Ectodermal cell (in vitro differentiated cells): ENCODE measurements around the gene P2RY8.
"Not testable (repeated sequence)": the region's sequence is repeated elsewhere in the genome, so short reads cannot be mapped to it uniquely, and the experiment has no call there.

Experiments used
- H3K27ac ChIP-seq: 2 replicates; pipeline ENCODE4 v1.7.0; 2013; ENCODE audit warnings: mild to moderate bottlenecking, low read depth, low read length; ENCODE audit not compliant: insufficient read depth, poor library complexity, severe bottlenecking
- H3K27me3 ChIP-seq: 2 replicates; pipeline ENCODE4 v1.7.0; 2013; ENCODE audit warnings: mild to moderate bottlenecking, low read length; ENCODE audit not compliant: insufficient read depth, control insufficient read depth, poor library complexity, severe bottlenecking
- H3K36me3 ChIP-seq: one replicate; pipeline ENCODE4 v1.7.0; 2013; ENCODE audit warnings: low read length; ENCODE audit not compliant: control insufficient read depth, insufficient read depth
- H3K4me1 ChIP-seq: one replicate; pipeline ENCODE4 v1.7.0; 2013; ENCODE audit warnings: low read length; ENCODE audit not compliant: control insufficient read depth, insufficient read depth
- H3K4me3 ChIP-seq: 2 replicates; pipeline ENCODE4 v1.7.0; 2013; ENCODE audit warnings: low read depth, low read length, control low read depth; ENCODE audit not compliant: insufficient read depth
- H3K9me3 ChIP-seq: 2 replicates; pipeline ENCODE4 v1.7.0; 2013; ENCODE audit warnings: mild to moderate bottlenecking, low read length, moderate library complexity; ENCODE audit not compliant: control insufficient read depth
- WGBS, 2 experiments: methylation state at CpG; one replicate each; pipeline ENCODE4 v1.1.7; 2013; ENCODE audit warnings: missing lambda C conversion rate in 2 of 2; 5-methylcytosine and 5-hydroxymethylcytosine counted together

Gene P2RY8

DNA sequence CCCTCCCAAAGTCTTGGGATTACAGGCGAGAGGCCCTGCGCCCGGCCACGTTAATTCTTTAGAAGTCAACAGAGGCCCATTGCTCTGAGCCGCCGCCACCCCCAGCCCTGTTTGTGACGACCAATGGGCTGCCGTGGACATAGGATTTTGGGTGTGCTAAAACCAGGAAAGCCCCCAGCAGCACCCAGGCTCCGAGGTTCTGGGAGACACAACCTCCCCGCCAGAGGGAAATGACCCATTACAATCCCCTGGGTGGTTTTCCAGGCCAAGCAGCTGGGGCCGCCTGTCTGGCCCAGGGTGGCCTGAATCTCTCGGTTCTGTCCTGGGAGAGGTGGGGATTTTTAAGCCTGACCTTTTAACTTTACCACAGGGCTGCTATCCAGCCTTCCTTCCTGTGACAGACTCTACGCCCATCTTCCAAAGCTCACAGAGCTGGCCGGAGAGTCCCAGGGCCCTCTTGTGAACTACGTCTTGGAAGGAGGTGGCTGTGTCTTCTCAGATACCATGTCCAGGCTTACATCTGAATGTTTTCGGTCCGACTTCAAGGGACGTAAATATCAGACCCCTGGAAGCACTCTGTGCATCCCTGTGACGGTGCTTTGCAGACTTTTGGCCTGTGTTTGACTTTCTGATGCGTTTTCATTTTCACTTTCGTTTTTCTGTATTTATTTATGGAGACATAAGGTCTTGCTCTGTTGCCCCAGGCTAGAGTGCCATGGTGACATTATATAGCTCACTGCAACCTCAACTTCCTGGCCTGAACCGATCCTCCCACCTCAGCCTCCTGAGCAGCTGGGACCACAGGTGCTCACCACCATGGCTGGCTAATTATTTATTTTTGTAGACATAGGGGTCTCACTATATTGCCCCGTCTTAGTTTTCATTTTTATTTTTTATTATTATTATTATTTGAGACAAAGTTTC lies 36.0 kb downstream of the P2RY8 start:
- no peak overlapping the region for H3K27ac ChIP-seq
- WGBS, 2 experiments, result 92 to 94% methylated on average over 22 of the region's 23 CpGs
- no peaks in the 10 kb centered on the region for H3K4me1 ChIP-seq
- no peaks in the 10 kb centered on the region for H3K27me3 ChIP-seq
- H3K36me3 ChIP-seq, result no peaks in the 10 kb centered on the region
- no peak overlapping the region for H3K4me3 ChIP-seq
- no peaks in the 10 kb centered on the region for H3K9me3 ChIP-seq

- H3K27me3 ChIP-seq, result no peaks in the 10 kb centered on the region
- no peak overlapping the region for H3K4me3 ChIP-seq
- H3K36me3 ChIP-seq, result no peaks in the 10 kb centered on the region
- no peak overlapping the region for H3K27ac ChIP-seq
- no peaks in the 10 kb centered on the region for H3K9me3 ChIP-seq
- H3K4me1 ChIP-seq, result peaks cover 8% of the 10 kb centered on the region
- 88% methylated on average over 12 of the region's 12 CpGs for WGBS, 2 experiments
These were observed 40.9 kb downstream of the P2RY8 start for GRCh38 chrX:1496076-1496475.

GRCh38 chrX:1493877-1494510 lies 43.0 kb downstream of the P2RY8 start:
- Histone ChIP-seq H3K4me1 (peaks cover 8% of the 10 kb centered on the region), H3K36me3 (no peaks in the 10 kb centered on the region), H3K27ac (no peak overlapping the region), H3K9me3 (no peaks in the 10 kb centered on the region), H3K27me3 (no peaks in the 10 kb centered on the region), H3K4me3 (no peak overlapping the region)
- WGBS, 2 experiments, result 43 to 49% methylated on average over 15 of the region's 15 CpGs

DNA sequence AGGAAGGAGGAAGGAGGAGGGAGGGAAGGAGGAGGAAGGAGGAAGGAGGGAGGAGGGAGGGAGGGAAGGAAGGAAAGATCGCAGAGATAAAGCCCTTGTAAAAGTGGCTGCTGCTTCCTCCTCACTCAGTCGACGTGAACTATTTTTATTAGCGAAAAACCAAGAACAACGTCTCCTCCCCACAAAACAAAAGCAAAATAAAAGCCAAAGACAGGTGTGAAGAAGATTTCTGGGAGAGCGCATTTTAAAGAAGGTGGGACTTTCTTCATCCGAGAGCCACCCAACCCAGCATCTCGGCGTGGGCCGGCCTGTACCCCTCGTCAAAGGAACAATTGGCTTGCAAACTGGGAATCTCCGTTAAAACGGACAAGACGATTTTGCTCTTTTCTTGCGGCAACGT lies 43.6 kb downstream of the P2RY8 start:
- no peaks in the 10 kb centered on the region for H3K9me3 ChIP-seq
- no peaks in the 10 kb centered on the region for H3K36me3 ChIP-seq
- H3K27me3 ChIP-seq, result no peaks in the 10 kb centered on the region
- no peak overlapping the region for H3K4me3 ChIP-seq
- 43 to 49% methylated on average over 16 of the region's 16 CpGs for WGBS, 2 experiments
- peaks cover 8% of the 10 kb centered on the region for H3K4me1 ChIP-seq
- H3K27ac ChIP-seq, result no peak overlapping the region

GRCh38 chrX:1492421-1493012 lies 44.5 kb downstream of the P2RY8 start:
- H3K9me3 ChIP-seq, result no peaks in the 10 kb centered on the region
- 88 to 89% methylated on average over 9 of the region's 9 CpGs for WGBS, 2 experiments
- no peak overlapping the region for H3K27ac ChIP-seq
- no peaks in the 10 kb centered on the region for H3K36me3 ChIP-seq
- peaks cover 8% of the 10 kb centered on the region for H3K4me1 ChIP-seq
- no peaks in the 10 kb centered on the region for H3K27me3 ChIP-seq
- H3K4me3 ChIP-seq, result no peak overlapping the region

DNA sequence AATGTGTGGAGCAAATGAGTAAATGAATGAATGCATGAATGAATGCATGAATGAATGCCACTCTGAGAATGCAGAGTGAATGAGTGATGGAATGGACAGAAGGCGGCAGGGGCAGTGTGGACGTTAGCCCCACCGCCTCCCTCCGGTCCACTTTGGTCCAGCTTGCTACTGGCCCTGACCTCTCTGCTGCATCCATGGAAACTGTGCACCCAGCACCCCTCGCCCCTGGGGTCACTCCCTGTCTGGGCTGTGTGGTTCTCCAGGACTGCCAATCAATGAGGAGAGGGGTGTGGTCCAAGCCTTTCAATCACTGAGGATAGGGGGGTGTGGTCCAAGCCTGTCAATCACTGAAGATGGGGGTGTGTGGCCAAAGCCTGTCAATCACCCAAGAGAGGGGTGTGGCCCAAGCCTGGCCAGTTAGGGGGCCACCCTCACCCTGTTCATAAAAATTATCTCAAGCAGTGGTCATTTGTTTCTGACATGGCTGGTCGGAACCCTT lies 45.1 kb downstream of the P2RY8 start:
- H3K27me3 ChIP-seq, result no peaks in the 10 kb centered on the region
- H3K36me3 ChIP-seq, result no peaks in the 10 kb centered on the region
- no peaks in the 10 kb centered on the region for H3K9me3 ChIP-seq
- H3K4me1 ChIP-seq, result peaks cover 8% of the 10 kb centered on the region
- no peak overlapping the region for H3K27ac ChIP-seq
- no peak overlapping the region for H3K4me3 ChIP-seq
- WGBS, 2 experiments, result 83 to 90% methylated on average over 6 of the region's 6 CpGs

DNA sequence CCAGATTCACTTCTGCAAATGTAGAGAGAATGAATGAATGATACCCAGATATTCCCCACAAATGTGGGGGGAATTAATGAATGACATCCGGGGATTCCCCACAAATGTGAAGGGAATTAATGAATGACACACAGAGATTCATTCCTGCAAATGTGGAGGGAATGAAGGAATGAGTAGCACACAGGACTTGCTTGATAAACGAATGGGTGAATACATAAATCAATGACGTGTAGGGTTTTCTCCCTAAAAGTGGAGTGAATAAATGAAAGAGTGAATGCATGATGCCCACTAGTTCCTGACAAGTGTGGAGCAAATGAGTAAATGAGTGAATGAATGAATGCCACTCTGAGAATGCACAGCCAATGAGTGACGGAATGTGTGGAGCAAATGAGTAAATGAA lies 45.7 kb downstream of the P2RY8 start:
- not testable (repeated sequence) for H3K4me1 ChIP-seq, H3K27ac ChIP-seq, H3K36me3 ChIP-seq, H3K9me3 ChIP-seq, H3K4me3 ChIP-seq, H3K27me3 ChIP-seq
- WGBS, 2 experiments, result 94% methylated on average over 4 of the region's 4 CpGs

- not testable (repeated sequence) for H3K27ac ChIP-seq, H3K36me3 ChIP-seq, H3K4me3 ChIP-seq, H3K27me3 ChIP-seq, H3K9me3 ChIP-seq, H3K4me1 ChIP-seq
- WGBS, 2 experiments, result no CpG with 5 or more reads among the region's 1 CpG
These were observed 46.3 kb downstream of the P2RY8 start for GRCh38 chrX:1490723-1491122.

GRCh38 chrX:1489354-1489753 lies 47.6 kb downstream of the P2RY8 start:
- not testable (repeated sequence) for H3K27me3 ChIP-seq, H3K27ac ChIP-seq, H3K36me3 ChIP-seq, H3K9me3 ChIP-seq, H3K4me1 ChIP-seq, H3K4me3 ChIP-seq
- 66 to 72% methylated on average over 4 of the region's 5 CpGs for whole genome bisulfite sequencing, 2 experiments

DNA sequence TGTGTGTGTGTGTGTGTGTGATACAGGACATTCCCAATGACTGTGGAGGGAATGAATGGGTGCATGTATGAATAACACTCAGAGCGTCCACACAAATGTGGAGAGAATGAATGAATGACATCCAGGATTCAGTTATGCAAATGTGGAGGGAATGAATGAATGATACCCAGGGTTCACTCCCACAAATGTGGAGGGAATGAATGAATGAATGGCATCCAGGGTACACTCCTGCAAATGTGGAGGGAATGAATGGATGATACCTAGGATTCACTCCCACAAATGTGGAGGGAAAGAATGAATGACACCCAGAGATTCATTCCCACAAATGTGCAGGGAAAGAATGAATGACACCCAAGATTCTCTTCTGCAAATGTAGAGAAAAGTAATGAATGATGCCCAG lies 48.2 kb downstream of the P2RY8 start:
- Histone ChIP-seq H3K4me3 (no peak overlapping the region), H3K4me1 (peaks cover 3% of the 10 kb centered on the region), H3K36me3 (no peaks in the 10 kb centered on the region), H3K9me3 (no peaks in the 10 kb centered on the region), H3K27ac (no peak overlapping the region), H3K27me3 (no peaks in the 10 kb centered on the region)
- 95 to 100% methylated on average over 1 of the region's 1 CpG for WGBS, 2 experiments
